ENCODE data around the gene ARL3. TPM values are rescaled to one million over a fixed set of nuclear protein-coding genes. Genes with fewer than 3 reads are reported as not detected.
"Not testable (repeated sequence)": the region's sequence is repeated elsewhere in the genome, so short reads cannot be mapped to it uniquely, and the experiment has no call there.

Gene ARL3
- total RNA-seq, 1 donor from 2014 or later: 18.2 TPM

- Histone ChIP-seq H3K4me2 (ENCODE audit: low read length) (no peak overlapping the region), H3K36me3 (ENCODE audit: insufficient read depth, low read length) (peaks cover 3% of the 10 kb centered on the region), H3K27me3 (ENCODE audit: insufficient read depth, low read length) (no peaks in the 10 kb centered on the region), H3K4me3 (ENCODE audit: insufficient read depth, low read depth, low read length) (no peak overlapping the region), H3K27ac (ENCODE audit: low read depth, low read length) (no peak overlapping the region), H3K9me3 (ENCODE audit: insufficient read depth, low read depth, low read length) (no peaks in the 10 kb centered on the region), H4K20me1 (ENCODE audit: insufficient read depth, low read length) (peaks cover 3% of the 10 kb centered on the region), H3K9ac (ENCODE audit: low read length) (no peak overlapping the region), H3K4me1 (ENCODE audit: insufficient read depth, low read length) (no peaks in the 10 kb centered on the region), H3K79me2 (ENCODE audit: insufficient read depth, low read length) (no peaks in the 10 kb centered on the region), H2AFZ (ENCODE audit: low read depth, low read length) (no peak overlapping the region)
- peaks cover 20% of the 10 kb centered on the region for H3K36me3 Mint-ChIP-seq (ENCODE audit: low read depth, unreplicated experiment)
- no peaks in the 10 kb centered on the region for H3K9me3 Mint-ChIP-seq (ENCODE audit: unreplicated experiment)
- no peak for FAIRE-seq
- TF ChIP-seq CTCF (IDR thresholded peaks at IDR 0.05; ENCODE audit: insufficient read depth, low read depth, low read length) (no peak), EZH2 (IDR thresholded peaks at IDR 0.05; ENCODE audit: insufficient read depth, low read length) (no peak)
- peaks cover 7% of the 10 kb centered on the region for H3K4me1 Mint-ChIP-seq (ENCODE audit: low read depth, unreplicated experiment)
- H3K27me3 Mint-ChIP-seq (ENCODE audit: low read depth, unreplicated experiment): no peaks in the 10 kb centered on the region
- H3K4me3 Mint-ChIP-seq (ENCODE audit: unreplicated experiment): no peak overlapping the region
- H3K27ac Mint-ChIP-seq (ENCODE audit: unreplicated experiment): no peak overlapping the region
- DNase-seq (ENCODE audit: low read depth): no peak
Measured at GRCh38 chr10:102696736-102697135, 17.5 kb downstream of the ARL3 start.

- H3K4me1 ChIP-seq (ENCODE audit: insufficient read depth, low read length); H3K27me3 ChIP-seq (ENCODE audit: insufficient read depth, low read length); H3K4me3 Mint-ChIP-seq (ENCODE audit: unreplicated experiment); H3K36me3 ChIP-seq (ENCODE audit: insufficient read depth, low read length); H2AFZ ChIP-seq (ENCODE audit: low read depth, low read length); H3K9ac ChIP-seq (ENCODE audit: low read length); H3K79me2 ChIP-seq (ENCODE audit: insufficient read depth, low read length); FAIRE-seq; H3K27me3 Mint-ChIP-seq (ENCODE audit: low read depth, unreplicated experiment); H3K9me3 ChIP-seq (ENCODE audit: insufficient read depth, low read depth, low read length); H3K27ac ChIP-seq (ENCODE audit: low read depth, low read length); DNase-seq (ENCODE audit: low read depth); H3K4me3 ChIP-seq (ENCODE audit: insufficient read depth, low read depth, low read length); H3K9me3 Mint-ChIP-seq (ENCODE audit: unreplicated experiment); H3K4me2 ChIP-seq (ENCODE audit: low read length); H4K20me1 ChIP-seq (ENCODE audit: insufficient read depth, low read length); H3K27ac Mint-ChIP-seq (ENCODE audit: unreplicated experiment): not testable (repeated sequence)
- Mint-ChIP-seq H3K4me1 (ENCODE audit: low read depth, unreplicated experiment) (peaks cover 13% of the 10 kb centered on the region), H3K36me3 (ENCODE audit: low read depth, unreplicated experiment) (peaks cover 20% of the 10 kb centered on the region)
Measured at GRCh38 chr10:102695401-102695800, 18.8 kb downstream of the ARL3 start.

- FAIRE-seq (no peak), DNase-seq (ENCODE audit: low read depth) (no peak)
- H3K9me3 ChIP-seq (ENCODE audit: insufficient read depth, low read depth, low read length): no peaks in the 10 kb centered on the region
- H3K27me3 ChIP-seq (ENCODE audit: insufficient read depth, low read length): no peaks in the 10 kb centered on the region
- no peak overlapping the region for H3K4me3 ChIP-seq (ENCODE audit: insufficient read depth, low read depth, low read length)
- peaks cover 9% of the 10 kb centered on the region for H3K4me1 Mint-ChIP-seq (ENCODE audit: low read depth, unreplicated experiment)
- H3K27ac Mint-ChIP-seq (ENCODE audit: unreplicated experiment): peak overlapping the region; percentile 47
- no peak overlapping the region for H3K9ac ChIP-seq (ENCODE audit: low read length)
- TF ChIP-seq CTCF (IDR thresholded peaks at IDR 0.05; ENCODE audit: insufficient read depth, low read depth, low read length) (no peak), EZH2 (IDR thresholded peaks at IDR 0.05; ENCODE audit: insufficient read depth, low read length) (no peak)
- no peaks in the 10 kb centered on the region for H3K79me2 ChIP-seq (ENCODE audit: insufficient read depth, low read length)
- no peaks in the 10 kb centered on the region for H3K4me1 ChIP-seq (ENCODE audit: insufficient read depth, low read length)
- no peaks in the 10 kb centered on the region for H3K9me3 Mint-ChIP-seq (ENCODE audit: unreplicated experiment)
- no peak overlapping the region for H2AFZ ChIP-seq (ENCODE audit: low read depth, low read length)
- H4K20me1 ChIP-seq (ENCODE audit: insufficient read depth, low read length): no peaks in the 10 kb centered on the region
- no peak overlapping the region for H3K4me3 Mint-ChIP-seq (ENCODE audit: unreplicated experiment)
- H3K27ac ChIP-seq (ENCODE audit: low read depth, low read length): no peak overlapping the region
- peaks cover 15% of the 10 kb centered on the region for H3K36me3 Mint-ChIP-seq (ENCODE audit: low read depth, unreplicated experiment)
- no peaks in the 10 kb centered on the region for H3K27me3 Mint-ChIP-seq (ENCODE audit: low read depth, unreplicated experiment)
- no peaks in the 10 kb centered on the region for H3K36me3 ChIP-seq (ENCODE audit: insufficient read depth, low read length)
- no peak overlapping the region for H3K4me2 ChIP-seq (ENCODE audit: low read length)
Measured at GRCh38 chr10:102691285-102692066, 22.7 kb downstream of the ARL3 start.

Measured in astrocyte (in vitro differentiated cells and primary cell).